RWPE2 (cell line): Measurements from ENCODE around the gene PTPRN.

ENCODE experiments used
- ATAC-seq: fragments of 200-7000 bp; cut with Tn5 transposase; 3 replicates; pipeline ENCODE4 v1.9.1; 2021; ENCODE audit warnings: low read depth
- DNase-seq: peaks from one replicate; pipeline ENCODE4 v3.0.0-alpha.2; 2020; ENCODE audit warnings: low spot score
- H3K27ac ChIP-seq: fragments of 450-650 bp; 2 replicates; pipeline ENCODE4 v1.5.1; 2017; ENCODE audit warnings: mild to moderate bottlenecking; ENCODE audit not compliant: poor library complexity, severe bottlenecking
- H3K27me3 ChIP-seq: fragments of 250-450 bp; sonication (Bioruptor Pico); 2 replicates; pipeline ENCODE4 v1.5.1; 2021; ENCODE audit warnings: mild to moderate bottlenecking, moderate library complexity; ENCODE audit not compliant: insufficient read depth, poor library complexity, severe bottlenecking
- H3K36me3 ChIP-seq: fragments of 250-450 bp; sonication (Bioruptor Pico); 2 replicates; pipeline ENCODE4 v1.5.1; 2020; ENCODE audit warnings: low read depth, mild to moderate bottlenecking, moderate library complexity
- H3K4me1 ChIP-seq: fragments of 250-450 bp; sonication (Bioruptor Pico); 2 replicates; pipeline ENCODE4 v1.5.1; 2021; ENCODE audit warnings: mild to moderate bottlenecking, moderate library complexity; ENCODE audit not compliant: insufficient read depth, poor library complexity, severe bottlenecking
- H3K4me3 ChIP-seq: fragments of 250-450 bp; sonication (Bioruptor Pico); 2 replicates; pipeline ENCODE4 v1.5.1; 2021; ENCODE audit warnings: mild to moderate bottlenecking, moderate library complexity; ENCODE audit not compliant: severe bottlenecking
- H3K9me3 ChIP-seq: fragments of 250-450 bp; sonication (Bioruptor Pico); 2 replicates; pipeline ENCODE4 v1.5.1; 2021; ENCODE audit warnings: mild to moderate bottlenecking, moderate library complexity; ENCODE audit not compliant: severe bottlenecking
- TF ChIP-seq, protein P1 (sequence below): fragments of 450-650 bp; IDR thresholded peaks from one replicate; pipeline ENCODE4 v1.5.1; 2017; ENCODE audit warnings: mild to moderate bottlenecking, moderate library complexity; ENCODE audit not compliant: poor library complexity, severe bottlenecking

Gene PTPRN

GRCh38 chr2:219272356-219272755, 36.8 kb downstream of the PTPRN start:
- no peak for ATAC-seq
- TF ChIP-seq, protein P1, sequence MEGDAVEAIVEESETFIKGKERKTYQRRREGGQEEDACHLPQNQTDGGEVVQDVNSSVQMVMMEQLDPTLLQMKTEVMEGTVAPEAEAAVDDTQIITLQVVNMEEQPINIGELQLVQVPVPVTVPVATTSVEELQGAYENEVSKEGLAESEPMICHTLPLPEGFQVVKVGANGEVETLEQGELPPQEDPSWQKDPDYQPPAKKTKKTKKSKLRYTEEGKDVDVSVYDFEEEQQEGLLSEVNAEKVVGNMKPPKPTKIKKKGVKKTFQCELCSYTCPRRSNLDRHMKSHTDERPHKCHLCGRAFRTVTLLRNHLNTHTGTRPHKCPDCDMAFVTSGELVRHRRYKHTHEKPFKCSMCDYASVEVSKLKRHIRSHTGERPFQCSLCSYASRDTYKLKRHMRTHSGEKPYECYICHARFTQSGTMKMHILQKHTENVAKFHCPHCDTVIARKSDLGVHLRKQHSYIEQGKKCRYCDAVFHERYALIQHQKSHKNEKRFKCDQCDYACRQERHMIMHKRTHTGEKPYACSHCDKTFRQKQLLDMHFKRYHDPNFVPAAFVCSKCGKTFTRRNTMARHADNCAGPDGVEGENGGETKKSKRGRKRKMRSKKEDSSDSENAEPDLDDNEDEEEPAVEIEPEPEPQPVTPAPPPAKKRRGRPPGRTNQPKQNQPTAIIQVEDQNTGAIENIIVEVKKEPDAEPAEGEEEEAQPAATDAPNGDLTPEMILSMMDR, result no peak
- Histone ChIP-seq H3K36me3 (no peaks in the 10 kb centered on the region), H3K27me3 (no peaks in the 10 kb centered on the region), H3K4me1 (peaks cover 44% of the 10 kb centered on the region), H3K27ac (peak overlapping the region; percentile 100), H3K9me3 (no peaks in the 10 kb centered on the region), H3K4me3 (no peak overlapping the region)
- DNase-seq, result no peak

DNA sequence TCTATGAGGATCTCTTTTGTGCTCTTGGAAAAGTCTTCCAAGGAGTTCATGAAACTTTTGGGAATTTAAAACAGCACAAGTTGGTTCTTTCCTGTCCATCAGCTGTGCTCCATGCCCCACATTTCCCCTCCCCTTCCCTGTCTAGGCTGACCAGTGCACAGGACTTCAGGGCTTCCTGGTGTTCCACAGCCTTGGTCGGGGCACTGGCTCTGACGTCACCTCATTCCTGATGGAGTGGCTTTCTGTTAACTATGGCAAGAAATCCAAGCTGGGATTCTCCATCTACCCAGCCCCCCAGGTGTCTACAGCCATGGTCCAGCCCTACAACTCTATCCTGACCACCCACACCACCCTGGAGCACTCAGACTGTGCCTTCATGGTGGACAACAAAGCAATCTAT, 38.2 kb downstream of the PTPRN start:
- no peak for DNase-seq
- no peaks in the 10 kb centered on the region for H3K36me3 ChIP-seq
- H3K9me3 ChIP-seq, result no peaks in the 10 kb centered on the region
- H3K27ac ChIP-seq, result no peak overlapping the region
- TF ChIP-seq, protein P1, result no peak
- no peak overlapping the region for H3K4me3 ChIP-seq
- H3K27me3 ChIP-seq, result no peaks in the 10 kb centered on the region
- H3K4me1 ChIP-seq, result peaks cover 40% of the 10 kb centered on the region
- ATAC-seq, result no peak

DNA sequence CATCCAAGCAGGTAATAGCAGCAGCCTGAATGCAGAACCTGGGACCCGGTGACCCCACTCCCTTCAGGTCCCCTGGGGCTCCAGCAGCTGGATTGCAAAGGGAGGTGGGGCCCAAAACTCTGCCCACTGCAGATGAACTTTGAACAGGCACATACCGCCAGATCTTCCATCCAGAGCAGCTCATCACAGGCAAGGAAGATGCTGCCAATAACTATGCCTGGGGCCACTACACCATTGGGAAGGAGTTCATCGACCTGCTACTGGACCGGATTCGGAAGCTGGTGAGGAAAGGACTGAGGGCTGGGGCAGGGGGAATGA, 39.2 kb downstream of the PTPRN start:
- H3K36me3 ChIP-seq, result no peaks in the 10 kb centered on the region
- no peaks in the 10 kb centered on the region for H3K9me3 ChIP-seq
- DNase-seq (no peak), ATAC-seq (no peak)
- peak overlapping the region; percentile 37 for H3K27ac ChIP-seq
- TF ChIP-seq, protein P1, result no peak
- H3K4me1 ChIP-seq, result peaks cover 34% of the 10 kb centered on the region
- H3K27me3 ChIP-seq, result no peaks in the 10 kb centered on the region
- H3K4me3 ChIP-seq, result no peak overlapping the region

GRCh38 chr2:219269362-219270054, 39.7 kb downstream of the PTPRN start:
- no peak for ATAC-seq
- no peak for DNase-seq
- Histone ChIP-seq H3K36me3 (no peaks in the 10 kb centered on the region), H3K4me1 (peaks cover 29% of the 10 kb centered on the region), H3K27me3 (no peaks in the 10 kb centered on the region), H3K9me3 (no peaks in the 10 kb centered on the region), H3K4me3 (no peak overlapping the region), H3K27ac (peak overlapping the region; percentile 37)
- TF ChIP-seq, protein P1, result no peak

- H3K9me3 ChIP-seq, result no peaks in the 10 kb centered on the region
- H3K27me3 ChIP-seq, result no peaks in the 10 kb centered on the region
- DNase-seq, result no peak
- H3K27ac ChIP-seq, result peak overlapping the region; percentile 37
- TF ChIP-seq, protein P1, result no peak
- H3K4me1 ChIP-seq, result peaks cover 17% of the 10 kb centered on the region
- H3K36me3 ChIP-seq, result no peaks in the 10 kb centered on the region
- no peak for ATAC-seq
- no peak overlapping the region for H3K4me3 ChIP-seq
Observed at GRCh38 chr2:219268294-219268693, 40.9 kb downstream of the PTPRN start.
